Measurements from ENCODE around the gene TAOK3.

GRCh38 chr12:118370601-118371000 lies 2.1 kb downstream of the TAOK3 start:
- TF ChIP-seq POLR2A (IDR thresholded peaks at IDR 0.05) (no peak), CTCF (IDR thresholded peaks at IDR 0.05) (no peak)

All from Peyer's patch (tissue), 4 donors.